22Rv1 (cell line): ENCODE data around the gene KAZN.

Source experiments
- CTCF ChIP-seq: fragments of 450-650 bp; IDR thresholded peaks from 2 replicates; pipeline ENCODE4 v1.5.1; 2017; ENCODE audit warnings: mild to moderate bottlenecking
- ZFX ChIP-seq: fragments of 450-650 bp; IDR thresholded peaks from 2 replicates; pipeline ENCODE4 v1.6.1; 2017; ENCODE audit warnings: antibody characterized with exemption, borderline replicate concordance

- TF ChIP-seq CTCF (no peak), ZFX (no peak)
Observed at GRCh38 chr1:14696761-14697160, 98.3 kb downstream of the KAZN start.
